Kidney epithelial cell (primary cell): Measurements from ENCODE around the gene FAM171A1. TPM values are rescaled to one million over a fixed set of nuclear protein-coding genes. Genes with fewer than 3 reads are reported as not detected.
"Not testable (repeated sequence)": the region's sequence is repeated elsewhere in the genome, so short reads cannot be mapped to it uniquely, and the experiment has no call there.

ENCODE experiments used
- DNase-seq: peaks from one replicate; pipeline ENCODE4 v3.0.0-alpha.2; 2010; ENCODE audit warnings: low read depth
- H3K27me3 ChIP-seq: 2 replicates; pipeline ENCODE4 v1.6.0; 2011; ENCODE audit warnings: low read length; ENCODE audit not compliant: control insufficient read depth, insufficient read depth
- H3K36me3 ChIP-seq: 2 replicates; pipeline ENCODE4 v1.5.1; 2011; ENCODE audit warnings: low read length; ENCODE audit not compliant: control insufficient read depth, insufficient read depth
- H3K4me3 ChIP-seq: 2 replicates; pipeline ENCODE4 v1.5.1; 2011; ENCODE audit warnings: low read depth, mild to moderate bottlenecking, control low read depth, low read length
- CTCF ChIP-seq: IDR thresholded peaks from 2 replicates; pipeline ENCODE4 v1.5.1; 2011; ENCODE audit warnings: mild to moderate bottlenecking, moderate library complexity, low read length, control low read depth, inconsistent platforms; ENCODE audit not compliant: insufficient read depth, poor library complexity, severe bottlenecking
- total RNA-seq: library from RNA; depleted of rRNA; stranded (reverse); fragments of >200 nt; gene quantifications from 2 replicates; pipeline ENCODE4 v1.2.3, GENCODE V29; 2015

The FAM171A1 gene
- total RNA-seq, 1 donor from 2014 or later = 34.0 TPM

DNA sequence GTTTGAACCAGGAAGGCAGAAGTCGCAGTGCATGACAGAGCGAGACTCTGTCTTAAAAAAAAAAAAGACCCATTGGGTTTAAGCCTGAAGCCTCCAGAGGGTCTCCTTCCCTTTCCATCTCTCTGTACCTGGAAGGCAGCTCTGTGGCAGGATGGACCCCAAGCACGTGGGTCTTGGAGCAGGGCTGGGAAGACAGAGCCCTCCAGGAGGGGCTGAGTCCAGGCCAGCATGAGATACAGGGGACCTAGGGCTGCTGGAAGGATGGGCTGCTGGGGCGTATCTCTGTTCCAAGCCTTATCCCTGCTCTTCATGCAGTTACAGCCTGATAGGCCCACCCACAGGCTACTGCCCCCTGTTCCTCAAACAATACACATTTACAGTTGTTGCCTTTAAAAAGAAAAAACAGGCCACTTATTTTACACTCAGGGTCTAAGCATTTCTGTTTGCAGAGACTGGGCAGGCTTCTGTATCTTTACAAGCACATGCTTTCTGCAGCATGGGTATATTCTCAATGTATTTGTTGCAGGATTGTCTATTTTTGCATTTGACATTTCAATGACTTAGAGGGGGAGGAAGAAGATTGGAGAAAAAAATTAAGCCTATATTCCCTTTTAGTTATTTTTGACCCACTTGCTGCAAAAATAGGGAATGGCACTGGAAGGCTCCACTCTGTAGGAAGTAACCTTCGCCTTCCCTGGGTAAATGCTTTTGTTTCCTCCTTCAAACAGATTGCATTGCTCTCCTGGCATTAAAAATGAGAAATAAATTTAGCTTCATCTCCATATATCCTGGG, 60.1 kb downstream of the FAM171A1 start:
- H3K4me3 ChIP-seq = no peak overlapping the region
- no peaks in the 10 kb centered on the region for H3K27me3 ChIP-seq
- TF ChIP-seq CTCF = no peak
- DNase-seq = no peak
- no peaks in the 10 kb centered on the region for H3K36me3 ChIP-seq

DNA sequence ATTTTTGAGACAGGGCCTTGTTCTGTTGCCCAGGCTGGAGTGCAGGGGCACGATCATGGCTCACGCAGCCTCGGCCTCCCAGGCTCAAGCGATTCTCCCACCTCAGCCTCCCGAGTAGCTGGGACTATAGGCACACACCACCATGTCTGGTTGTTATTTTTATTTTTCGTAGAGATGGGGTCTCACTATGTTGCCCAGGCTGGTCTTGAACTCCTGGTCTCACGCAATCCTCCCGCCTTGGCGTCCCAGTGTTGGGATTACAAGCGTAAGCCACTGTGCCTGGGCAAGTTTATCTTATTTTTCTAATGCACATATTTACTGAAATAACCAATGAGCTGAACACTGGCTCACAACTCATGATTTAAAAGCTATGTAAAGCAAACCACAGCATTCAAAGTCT, 61.9 kb downstream of the FAM171A1 start:
- DNase-seq = no peak
- TF ChIP-seq CTCF = no peak

GRCh38 chr10:15306735-15307280, 64.3 kb downstream of the FAM171A1 start:
- Histone ChIP-seq H3K36me3 (no peaks in the 10 kb centered on the region), H3K27me3 (no peaks in the 10 kb centered on the region), H3K4me3 (no peak overlapping the region)
- TF ChIP-seq CTCF = no peak
- DNase-seq = no peak

More for the DNA sequence above, 61.9 kb downstream of the FAM171A1 start:
- Histone ChIP-seq H3K27me3 (no peaks in the 10 kb centered on the region), H3K4me3 (no peak overlapping the region), H3K36me3 (no peaks in the 10 kb centered on the region)

- H3K36me3 ChIP-seq = no peaks in the 10 kb centered on the region
- no peak for DNase-seq
- no peak overlapping the region for H3K4me3 ChIP-seq
- no peaks in the 10 kb centered on the region for H3K27me3 ChIP-seq
- no peak for TF ChIP-seq CTCF
Observed at GRCh38 chr10:15305634-15306033, 65.5 kb downstream of the FAM171A1 start.

- no peak overlapping the region for H3K4me3 ChIP-seq
- no peaks in the 10 kb centered on the region for H3K36me3 ChIP-seq
- H3K27me3 ChIP-seq = no peaks in the 10 kb centered on the region
- no peak for TF ChIP-seq CTCF
- DNase-seq = no peak
Observed at GRCh38 chr10:15305161-15305560, 65.9 kb downstream of the FAM171A1 start.

GRCh38 chr10:15302188-15302956, 68.7 kb downstream of the FAM171A1 start:
- DNase-seq, H3K36me3 ChIP-seq, H3K4me3 ChIP-seq, H3K27me3 ChIP-seq: not testable (repeated sequence)
